ENCODE results near the gene ODAD2.

- TF ChIP-seq POLR2A (IDR thresholded peaks at IDR 0.05): no peak
- no peak for TF ChIP-seq CTCF (IDR thresholded peaks at IDR 0.05)
Observed at GRCh38 chr10:27838361-27838760, 160.5 kb downstream of the ODAD2 start.

Data from body of pancreas (tissue), 4 donors.